Type B pancreatic cell (in vitro differentiated cells): ENCODE measurements around the gene TMEM229B. TPM values are rescaled to one million over a fixed set of nuclear protein-coding genes. Genes with fewer than 3 reads are reported as not detected.
A peak's percentile ranks its signal among the peaks of the same experiment; 100 is the strongest.

Experiments used
- DNase-seq: peaks from one replicate; pipeline ENCODE4 v3.0.0; 2021; ENCODE audit warnings: mixed read lengths; ENCODE audit not compliant: unreplicated experiment; ENCODE audit errors: extremely low spot score
- H3K27ac Mint-ChIP-seq: 2 replicates; pipeline ENCODE4 v1.8.0; 2021; ENCODE audit warnings: mild to moderate bottlenecking, mixed read lengths
- H3K27me3 Mint-ChIP-seq: 2 replicates; pipeline ENCODE4 v1.8.0; 2021; ENCODE audit warnings: mixed read lengths
- H3K36me3 Mint-ChIP-seq: 2 replicates; pipeline ENCODE4 v1.8.0; 2021; ENCODE audit warnings: mixed read lengths
- H3K4me1 Mint-ChIP-seq: one replicate; pipeline ENCODE4 v1.8.0; 2021; ENCODE audit warnings: mixed read lengths; ENCODE audit not compliant: unreplicated experiment
- H3K4me3 Mint-ChIP-seq: 2 replicates; pipeline ENCODE4 v1.8.0; 2021; ENCODE audit warnings: mild to moderate bottlenecking, mixed read lengths
- H3K9me3 Mint-ChIP-seq: 2 replicates; pipeline ENCODE4 v1.8.0; 2021; ENCODE audit warnings: mixed read lengths
- CTCF ChIP-seq: fragments of 200-600 bp; sonication (generic); conservative IDR thresholded peaks from 2 replicates; pipeline ENCODE4 v1.5.0; 2021; ENCODE audit warnings: antibody characterized with exemption, mild to moderate bottlenecking
- total RNA-seq: library from RNA; stranded (reverse); gene quantifications from 2 replicates; pipeline ENCODE4 v1.2.1, GENCODE V29; 2021; ENCODE audit warnings: low replicate concordance

Gene TMEM229B
- total RNA-seq, 1 donor from 2014 or later: 2.1 TPM

GRCh38 chr14:67436006-67436866, 52.3 kb downstream of the TMEM229B start:
- Mint-ChIP-seq H3K27me3 (peaks cover 3% of the 10 kb centered on the region), H3K9me3 (no peaks in the 10 kb centered on the region), H3K27ac (no peak overlapping the region), H3K36me3 (no peaks in the 10 kb centered on the region), H3K4me3 (no peak overlapping the region), H3K4me1 (peaks cover 18% of the 10 kb centered on the region)
- no peak for DNase-seq
- TF ChIP-seq CTCF: no peak

DNA sequence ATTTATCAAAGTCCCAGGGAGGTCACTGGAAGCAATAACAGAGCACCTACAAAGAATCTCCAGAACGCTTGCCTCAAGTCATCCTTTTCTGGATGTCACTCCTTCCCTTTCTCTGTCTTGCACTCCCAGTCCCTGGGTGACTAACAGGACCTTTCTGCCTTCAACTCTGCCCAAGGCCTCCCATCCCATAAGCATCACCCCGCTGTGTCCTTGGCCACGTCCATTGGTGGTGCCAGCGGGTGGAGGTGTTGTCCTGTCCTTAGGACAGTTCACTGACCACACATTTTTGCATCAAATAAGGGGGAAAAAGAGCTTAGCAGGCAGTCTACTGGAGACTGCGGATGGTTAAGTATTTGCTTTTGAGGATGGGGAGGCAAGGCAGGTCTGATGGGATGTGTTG, 52.9 kb downstream of the TMEM229B start:
- Mint-ChIP-seq H3K9me3 (no peaks in the 10 kb centered on the region), H3K4me3 (no peak overlapping the region), H3K36me3 (no peaks in the 10 kb centered on the region), H3K4me1 (peaks cover 18% of the 10 kb centered on the region), H3K27me3 (peaks cover 3% of the 10 kb centered on the region), H3K27ac (no peak overlapping the region)
- TF ChIP-seq CTCF: no peak
- no peak for DNase-seq

DNA sequence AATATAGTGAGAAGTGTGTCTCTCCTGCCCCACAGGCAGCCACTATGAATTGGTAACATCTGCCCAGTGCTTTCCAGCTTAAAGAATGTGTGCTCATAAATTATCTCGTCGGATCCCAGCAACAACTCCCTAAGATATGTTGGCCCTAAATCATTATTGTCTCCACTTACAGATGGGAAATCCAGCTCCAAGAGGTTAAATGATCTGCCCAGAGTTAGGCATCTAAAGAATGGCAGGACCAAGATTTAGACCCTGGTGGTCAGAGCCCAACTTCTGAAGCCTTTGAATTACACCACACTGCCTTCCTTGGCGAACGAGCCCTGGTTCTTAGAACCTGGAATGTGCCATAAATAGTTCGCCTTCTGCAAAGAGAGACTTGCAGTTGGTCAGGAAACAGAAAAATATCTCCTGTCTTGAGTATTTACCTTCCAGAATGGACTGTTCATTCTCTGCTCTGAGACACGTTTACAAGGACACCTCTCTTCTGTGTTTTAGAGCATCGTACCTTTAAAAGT, 56.4 kb downstream of the TMEM229B start:
- H3K4me3 Mint-ChIP-seq: no peak overlapping the region

GRCh38 chr14:67429510-67430205, 58.9 kb downstream of the TMEM229B start:
- TF ChIP-seq CTCF: no peak
- no peaks in the 10 kb centered on the region for H3K36me3 Mint-ChIP-seq
- no peak overlapping the region for H3K27ac Mint-ChIP-seq
- H3K9me3 Mint-ChIP-seq: no peaks in the 10 kb centered on the region
- H3K4me1 Mint-ChIP-seq: peaks cover 28% of the 10 kb centered on the region
- H3K4me3 Mint-ChIP-seq: no peak overlapping the region
- H3K27me3 Mint-ChIP-seq: peaks cover 4% of the 10 kb centered on the region
- no peak for DNase-seq

More for the DNA sequence above, 56.4 kb downstream of the TMEM229B start:
- Mint-ChIP-seq H3K27me3 (peaks cover 3% of the 10 kb centered on the region), H3K4me1 (peaks cover 24% of the 10 kb centered on the region), H3K36me3 (no peaks in the 10 kb centered on the region), H3K27ac (no peak overlapping the region), H3K9me3 (no peaks in the 10 kb centered on the region)
- DNase-seq: no peak
- TF ChIP-seq CTCF: no peak

DNA sequence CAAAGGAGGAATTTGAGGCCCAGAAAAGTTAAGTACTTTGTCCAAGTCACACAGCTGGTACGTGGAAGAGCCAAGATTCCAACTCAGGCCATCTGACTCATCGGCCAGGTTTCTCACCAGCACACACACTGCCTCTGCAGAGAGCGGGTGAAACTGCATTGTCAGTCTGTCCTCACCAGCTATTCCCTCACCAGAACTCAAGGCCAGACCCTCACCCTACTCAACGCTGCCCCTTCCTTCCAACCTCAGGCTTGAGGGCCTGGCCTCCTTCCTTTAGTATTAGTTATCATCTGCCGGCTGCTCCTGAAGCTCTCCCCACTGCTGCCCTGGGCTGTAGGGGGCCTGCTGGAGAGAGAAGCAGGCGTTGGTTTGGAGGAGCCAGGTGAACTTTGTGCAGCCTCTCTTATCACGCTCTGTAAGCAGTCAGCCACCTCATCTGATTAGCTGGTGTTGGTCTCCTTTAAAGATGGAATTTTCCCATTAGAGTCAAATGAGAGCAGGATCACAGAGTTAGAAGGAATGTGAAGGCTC, 60.0 kb downstream of the TMEM229B start:
- Mint-ChIP-seq H3K4me3 (no peak overlapping the region), H3K27me3 (peaks cover 4% of the 10 kb centered on the region), H3K27ac (peak overlapping the region; percentile 57), H3K36me3 (no peaks in the 10 kb centered on the region), H3K9me3 (no peaks in the 10 kb centered on the region), H3K4me1 (peaks cover 28% of the 10 kb centered on the region)
- TF ChIP-seq CTCF: no peak
- DNase-seq: no peak
